Occipital lobe (tissue), 2 donors: Measurements from ENCODE around the gene USP32. TPM values are rescaled to one million over a fixed set of nuclear protein-coding genes. Genes with fewer than 3 reads are reported as not detected.

ENCODE experiments used
- DNase-seq: peaks from one replicate; lab custom pipeline; 2025; lab: John Stamatoyannopoulos, UW
- total RNA-seq: library from RNA; depleted of rRNA; stranded (reverse); fragments of >200 nt; gene quantifications from one replicate; pipeline ENCODE4 v1.2.3, GENCODE V29; 2014

The USP32 gene
- total RNA-seq, 1 donor from 2014 or later = 71.0 TPM

- no peak for DNase-seq
Observed at GRCh38 chr17:60300949-60301348, 91.0 kb downstream of the USP32 start.

GRCh38 chr17:60300011-60300410, 91.9 kb downstream of the USP32 start:
- no peak for DNase-seq

- no peak for DNase-seq
Observed at GRCh38 chr17:60297760-60298401, 94.1 kb downstream of the USP32 start.

- no peak for DNase-seq
Observed at GRCh38 chr17:60296177-60296576, 95.8 kb downstream of the USP32 start.

GRCh38 chr17:60293580-60294335, 98.2 kb downstream of the USP32 start:
- no peak for DNase-seq

GRCh38 chr17:60292697-60293096, 99.2 kb downstream of the USP32 start:
- DNase-seq = no peak

- no peak for DNase-seq
Observed at GRCh38 chr17:60284709-60285108, 107.2 kb downstream of the USP32 start.

- no peak for DNase-seq
Observed at GRCh38 chr17:60283816-60284215, 108.1 kb downstream of the USP32 start.

- no peak for DNase-seq
Observed at GRCh38 chr17:60280673-60281072, 111.3 kb downstream of the USP32 start.

- DNase-seq = no peak
Observed at GRCh38 chr17:60278237-60278636, 113.7 kb downstream of the USP32 start.

- no peak for DNase-seq
Observed at GRCh38 chr17:60277258-60277657, 114.7 kb downstream of the USP32 start.

GRCh38 chr17:60269417-60269816, 122.5 kb downstream of the USP32 start:
- DNase-seq = no peak

GRCh38 chr17:60260540-60260939, 131.4 kb downstream of the USP32 start:
- DNase-seq = no peak

- DNase-seq = no peak
Observed at GRCh38 chr17:60258313-60258712, 133.6 kb downstream of the USP32 start.

GRCh38 chr17:60256174-60256573, 135.8 kb downstream of the USP32 start:
- no peak for DNase-seq

- DNase-seq = no peak
Observed at GRCh38 chr17:60253048-60253447, 138.9 kb downstream of the USP32 start.

- DNase-seq = no peak
Observed at GRCh38 chr17:60252459-60252858, 139.5 kb downstream of the USP32 start.

GRCh38 chr17:60249290-60249826, 142.6 kb downstream of the USP32 start:
- no peak for DNase-seq

GRCh38 chr17:60248618-60249289, 143.2 kb downstream of the USP32 start:
- no peak for DNase-seq

GRCh38 chr17:60247836-60248461, 144.0 kb downstream of the USP32 start:
- no peak for DNase-seq

GRCh38 chr17:60244656-60245055, 147.3 kb downstream of the USP32 start:
- DNase-seq = no peak

GRCh38 chr17:60240290-60240689, 151.6 kb downstream of the USP32 start:
- DNase-seq = no peak
